Nephron progenitor cell (in vitro differentiated cells): ENCODE measurements around the gene METAP1.

Experiments used
- DNase-seq: peaks from one replicate; pipeline ENCODE4 v3.0.0; 2021
- H3K27ac Mint-ChIP-seq: 2 replicates; pipeline ENCODE4 v1.8.0; 2021; ENCODE audit warnings: mild to moderate bottlenecking, moderate library complexity, mixed read lengths
- H3K27me3 Mint-ChIP-seq: 2 replicates; pipeline ENCODE4 v1.8.0; 2021; ENCODE audit warnings: mild to moderate bottlenecking, low read depth, mixed read lengths; ENCODE audit not compliant: poor library complexity
- H3K36me3 Mint-ChIP-seq: 2 replicates; pipeline ENCODE4 v1.8.0; 2021; ENCODE audit warnings: low read depth, mixed read lengths
- H3K4me1 Mint-ChIP-seq: 2 replicates; pipeline ENCODE4 v1.8.0; 2021; ENCODE audit warnings: mixed read lengths
- H3K4me3 Mint-ChIP-seq: 2 replicates; pipeline ENCODE4 v1.8.0; 2021; ENCODE audit warnings: mild to moderate bottlenecking, moderate library complexity, mixed read lengths
- H3K9me3 Mint-ChIP-seq: 2 replicates; pipeline ENCODE4 v1.8.0; 2021; ENCODE audit warnings: mild to moderate bottlenecking, moderate library complexity, mixed read lengths
- TF ChIP-seq, protein P1 (sequence below): fragments of 200-600 bp; sonication (generic); IDR thresholded peaks from 2 replicates; pipeline ENCODE4 v1.5.0; 2021; ENCODE audit warnings: antibody characterized with exemption

The METAP1 gene

GRCh38 chr4:98995183-98996055 lies at the start of gene METAP1:
TSS of gene METAP1 (plus strand) at chr4:98995721. CDS start at chr4:98995754, 33 bp downstream.
- no peaks in the 10 kb centered on the region for H3K27me3 Mint-ChIP-seq
- peaks cover 7% of the 10 kb centered on the region for H3K9me3 Mint-ChIP-seq
- peaks cover 29% of the 10 kb centered on the region for H3K36me3 Mint-ChIP-seq
- peak within 1 kb of the TSS; percentile 87 for H3K4me3 Mint-ChIP-seq
- H3K4me1 Mint-ChIP-seq = peaks cover 25% of the 10 kb centered on the region
- H3K27ac Mint-ChIP-seq = peak within 1 kb of the TSS; percentile 98
- peak; percentile 93 for DNase-seq
- TF ChIP-seq, protein P1, sequence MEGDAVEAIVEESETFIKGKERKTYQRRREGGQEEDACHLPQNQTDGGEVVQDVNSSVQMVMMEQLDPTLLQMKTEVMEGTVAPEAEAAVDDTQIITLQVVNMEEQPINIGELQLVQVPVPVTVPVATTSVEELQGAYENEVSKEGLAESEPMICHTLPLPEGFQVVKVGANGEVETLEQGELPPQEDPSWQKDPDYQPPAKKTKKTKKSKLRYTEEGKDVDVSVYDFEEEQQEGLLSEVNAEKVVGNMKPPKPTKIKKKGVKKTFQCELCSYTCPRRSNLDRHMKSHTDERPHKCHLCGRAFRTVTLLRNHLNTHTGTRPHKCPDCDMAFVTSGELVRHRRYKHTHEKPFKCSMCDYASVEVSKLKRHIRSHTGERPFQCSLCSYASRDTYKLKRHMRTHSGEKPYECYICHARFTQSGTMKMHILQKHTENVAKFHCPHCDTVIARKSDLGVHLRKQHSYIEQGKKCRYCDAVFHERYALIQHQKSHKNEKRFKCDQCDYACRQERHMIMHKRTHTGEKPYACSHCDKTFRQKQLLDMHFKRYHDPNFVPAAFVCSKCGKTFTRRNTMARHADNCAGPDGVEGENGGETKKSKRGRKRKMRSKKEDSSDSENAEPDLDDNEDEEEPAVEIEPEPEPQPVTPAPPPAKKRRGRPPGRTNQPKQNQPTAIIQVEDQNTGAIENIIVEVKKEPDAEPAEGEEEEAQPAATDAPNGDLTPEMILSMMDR = peak; percentile 31

- H3K9me3 Mint-ChIP-seq = no peaks in the 10 kb centered on the region
- H3K4me1 Mint-ChIP-seq = no peaks in the 10 kb centered on the region
- peak overlapping the region; percentile 34 for H3K27ac Mint-ChIP-seq
- TF ChIP-seq, protein P1 = no peak
- no peak for DNase-seq
- H3K4me3 Mint-ChIP-seq = no peak overlapping the region
- no peaks in the 10 kb centered on the region for H3K36me3 Mint-ChIP-seq
- H3K27me3 Mint-ChIP-seq = peaks cover 3% of the 10 kb centered on the region
Observed at GRCh38 chr4:98946359-98946758, 49.2 kb upstream of the METAP1 start.

DNA sequence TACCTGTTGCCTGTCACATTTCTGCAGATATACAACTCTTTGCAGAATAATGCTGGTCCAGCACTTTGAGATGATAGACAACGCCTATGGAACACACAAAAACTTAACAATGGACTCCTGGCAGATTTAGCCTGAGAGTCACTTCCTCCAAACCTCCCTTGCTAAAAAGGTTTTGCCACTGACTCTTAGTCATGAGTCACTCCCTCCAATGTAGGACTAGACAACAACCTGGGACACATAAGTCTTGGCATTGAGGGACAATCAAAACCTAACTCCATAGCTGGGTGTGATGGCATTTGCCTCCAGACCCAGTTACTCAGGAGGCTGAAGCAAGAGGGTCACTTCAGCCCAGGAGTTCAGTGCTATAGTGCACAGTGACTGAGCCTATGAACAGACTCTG lies 44.6 kb upstream of the METAP1 start:
- H3K9me3 Mint-ChIP-seq = peaks cover under 1% of the 10 kb centered on the region
- peaks cover 3% of the 10 kb centered on the region for H3K27me3 Mint-ChIP-seq
- no peak overlapping the region for H3K4me3 Mint-ChIP-seq
- TF ChIP-seq, protein P1 = no peak
- DNase-seq = no peak
- no peak overlapping the region for H3K27ac Mint-ChIP-seq
- H3K36me3 Mint-ChIP-seq = no peaks in the 10 kb centered on the region
- no peaks in the 10 kb centered on the region for H3K4me1 Mint-ChIP-seq

DNA sequence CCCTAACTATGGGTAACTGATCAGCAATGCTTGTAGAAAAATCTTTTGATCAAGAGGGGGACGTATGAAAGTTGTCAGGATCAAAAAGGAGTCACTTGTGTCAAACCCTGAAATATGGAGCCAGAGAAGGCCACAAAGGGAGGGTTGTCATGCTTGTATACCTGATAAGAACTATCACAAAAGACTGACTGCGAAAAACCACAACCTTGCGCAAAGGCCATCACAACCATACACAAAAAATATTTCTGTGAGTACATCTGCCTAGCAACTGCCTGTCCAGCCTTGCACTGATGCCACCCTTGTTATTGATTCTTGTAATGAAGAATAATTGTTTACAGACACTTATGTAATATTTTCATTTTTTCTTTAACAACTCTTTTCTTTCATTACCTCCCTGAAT lies 43.8 kb upstream of the METAP1 start:
- no peak for DNase-seq

GRCh38 chr4:98955229-98955628 lies 40.3 kb upstream of the METAP1 start:
- Mint-ChIP-seq H3K9me3 (peaks cover 7% of the 10 kb centered on the region), H3K36me3 (no peaks in the 10 kb centered on the region), H3K27me3 (peaks cover 3% of the 10 kb centered on the region), H3K27ac (no peak overlapping the region), H3K4me3 (no peak overlapping the region), H3K4me1 (no peaks in the 10 kb centered on the region)
- no peak for DNase-seq
- TF ChIP-seq, protein P1 = no peak

More for the DNA sequence above, 43.8 kb upstream of the METAP1 start:
- no peaks in the 10 kb centered on the region for H3K36me3 Mint-ChIP-seq
- H3K4me3 Mint-ChIP-seq = no peak overlapping the region
- H3K9me3 Mint-ChIP-seq = peaks cover 3% of the 10 kb centered on the region
- H3K4me1 Mint-ChIP-seq = no peaks in the 10 kb centered on the region
- H3K27ac Mint-ChIP-seq = no peak overlapping the region
- peaks cover 3% of the 10 kb centered on the region for H3K27me3 Mint-ChIP-seq
- TF ChIP-seq, protein P1 = no peak

- Mint-ChIP-seq H3K4me3 (no peak overlapping the region), H3K27ac (no peak overlapping the region), H3K9me3 (peaks cover 7% of the 10 kb centered on the region), H3K27me3 (no peaks in the 10 kb centered on the region), H3K36me3 (no peaks in the 10 kb centered on the region), H3K4me1 (no peaks in the 10 kb centered on the region)
- TF ChIP-seq, protein P1 = no peak
- DNase-seq = no peak
Observed at GRCh38 chr4:98958065-98958464, 37.5 kb upstream of the METAP1 start.
